GM23338 (cell line): ENCODE results near the gene CDH8. TPM values are rescaled to one million over a fixed set of nuclear protein-coding genes. Genes with fewer than 3 reads are reported as not detected.

ENCODE experiments used
- ATAC-seq: fragments of 200-7000 bp; cut with Tn5 transposase; 3 replicates; pipeline ENCODE4 v1.9.1; 2020
- DNase-seq: peaks from one replicate; pipeline ENCODE4 v3.0.0-alpha.2; 2015; ENCODE audit warnings: low spot score
- H2AFZ ChIP-seq: fragments of 200-600 bp; sonication (generic); 2 replicates; pipeline ENCODE4 v1.8.0; 2016; ENCODE audit warnings: antibody characterized with exemption, mild to moderate bottlenecking, moderate library complexity
- H3F3A ChIP-seq: fragments of 200-600 bp; sonication (generic); replicated peaks from 2 replicates; pipeline ENCODE4 v1.8.0; 2017; ENCODE audit warnings: antibody characterized with exemption, mixed run types, low read depth
- H3K27ac ChIP-seq: fragments of 200-600 bp; sonication (generic); 2 replicates; pipeline ENCODE4 v1.6.1; 2016; ENCODE audit warnings: low read depth
- H3K27me3 ChIP-seq: fragments of 200-600 bp; sonication (generic); 2 replicates; pipeline ENCODE4 v1.8.0; 2016; ENCODE audit warnings: mild to moderate bottlenecking, mixed run types, moderate library complexity; ENCODE audit not compliant: insufficient read depth
- H3K36me3 ChIP-seq: fragments of 200-600 bp; sonication (generic); 2 replicates; pipeline ENCODE4 v1.8.0; 2016; ENCODE audit warnings: mild to moderate bottlenecking; ENCODE audit not compliant: insufficient read depth
- H3K4me1 ChIP-seq: fragments of 200-600 bp; sonication (generic); 2 replicates; pipeline ENCODE4 v1.8.0; 2016; ENCODE audit warnings: mild to moderate bottlenecking, moderate library complexity; ENCODE audit not compliant: insufficient read depth
- H3K4me2 ChIP-seq: fragments of 200-600 bp; sonication (generic); 2 replicates; pipeline ENCODE4 v1.7.1; 2017; ENCODE audit warnings: mixed run types
- H3K4me3 ChIP-seq: fragments of 200-600 bp; sonication (generic); 2 replicates; pipeline ENCODE4 v1.6.1; 2016; ENCODE audit warnings: mixed run types
- H3K79me2 ChIP-seq: fragments of 200-600 bp; sonication (generic); replicated peaks from 2 replicates; pipeline ENCODE4 v1.8.0; 2017; ENCODE audit warnings: mild to moderate bottlenecking; ENCODE audit not compliant: insufficient read depth
- H3K9me2 ChIP-seq: fragments of 200-600 bp; sonication (generic); 2 replicates; pipeline ENCODE4 v1.8.0; 2017; ENCODE audit not compliant: insufficient read depth
- H4K20me1 ChIP-seq: fragments of 200-600 bp; sonication (generic); replicated peaks from 2 replicates; pipeline ENCODE4 v1.8.0; 2017; ENCODE audit warnings: mild to moderate bottlenecking; ENCODE audit not compliant: insufficient read depth
- H3K27ac Mint-ChIP-seq: 2 replicates; pipeline ENCODE4 v1.8.0; 2020; ENCODE audit warnings: inconsistent platforms, mild to moderate bottlenecking, moderate library complexity, mixed read lengths
- H3K27me3 Mint-ChIP-seq: 3 replicates; pipeline ENCODE4 v1.8.0; 2022; ENCODE audit warnings: low read depth, mild to moderate bottlenecking, moderate library complexity, mixed read lengths, inconsistent platforms; ENCODE audit not compliant: insufficient read depth, poor library complexity
- H3K36me3 Mint-ChIP-seq: 3 replicates; pipeline ENCODE4 v1.8.0; 2021; ENCODE audit warnings: low read depth, mild to moderate bottlenecking, inconsistent platforms, moderate library complexity, mixed read lengths
- H3K4me1 Mint-ChIP-seq: 3 replicates; pipeline ENCODE4 v1.8.0; 2020; ENCODE audit warnings: mild to moderate bottlenecking, inconsistent platforms, mixed read lengths
- H3K4me3 Mint-ChIP-seq: 3 replicates; pipeline ENCODE4 v1.8.0; 2021; ENCODE audit warnings: moderate library complexity, mild to moderate bottlenecking, inconsistent platforms, mixed read lengths
- H3K9me3 Mint-ChIP-seq: 3 replicates; pipeline ENCODE4 v1.8.0; 2020; ENCODE audit warnings: moderate library complexity, mild to moderate bottlenecking, inconsistent platforms, mixed read lengths
- CTCF ChIP-seq, 2 experiments: fragments of 200-600 bp in 1 of 2; sonication (generic) in 1 of 2; conservative IDR thresholded peaks; 2 replicates each; pipeline versions ENCODE4 v1.5.1 to v1.6.1; 2016 to 2017; ENCODE audit warnings: antibody characterized with exemption in 2 of 2, low read depth in 2 of 2, mild to moderate bottlenecking in 2 of 2, moderate library complexity in 1 of 2
- ETS1 ChIP-seq: IDR thresholded peaks from 2 replicates; pipeline ENCODE4 v1.6.1; 2016; ENCODE audit warnings: antibody characterized with exemption
- EZH2 ChIP-seq: fragments of 200-600 bp; sonication (generic); IDR thresholded peaks from one replicate; pipeline ENCODE4 v1.8.0; 2017; ENCODE audit warnings: antibody characterized with exemption, mild to moderate bottlenecking, low read depth; ENCODE audit not compliant: unreplicated experiment
- JUNB ChIP-seq: IDR thresholded peaks from one replicate; pipeline ENCODE4 v1.6.1; 2016; ENCODE audit warnings: antibody characterized with exemption; ENCODE audit not compliant: unreplicated experiment
- NANOG ChIP-seq: IDR thresholded peaks from 2 replicates; pipeline ENCODE4 v1.6.1; 2016; ENCODE audit warnings: antibody characterized with exemption, borderline replicate concordance
- REST ChIP-seq: IDR thresholded peaks from one replicate; pipeline ENCODE4 v1.6.1; 2018; ENCODE audit warnings: antibody characterized with exemption; ENCODE audit not compliant: unreplicated experiment
- ZNF114 ChIP-seq: fragments of 250-450 bp; sonication (Bioruptor Pico); IDR thresholded peaks from 2 replicates; pipeline ENCODE4 v1.5.0; 2020; ENCODE audit warnings: mild to moderate bottlenecking, moderate library complexity
- polyA plus RNA-seq: library from polyadenylated mRNA; unstranded; fragments of >200 nt; fragmentation: Nextera tagmentation; extraction: Ambion mirVana; gene quantifications from 2 replicates; pipeline ENCODE4 v1.2.1, GENCODE V29; 2016
- total RNA-seq: library from RNA; depleted of rRNA; stranded (reverse); fragments of >200 nt; shearing (Covaris generic); gene quantifications from 2 replicates; pipeline ENCODE4 v1.2.3, GENCODE V29; 2014

Gene CDH8
- total and polyA plus RNA-seq, 2 experiments from 2014 or later = 10.2 to 11.7 TPM

- TF ChIP-seq CTCF (conservative IDR thresholded peaks at IDR 0.05; ENCODE audit: low read depth in 2 of 2) (no peak), ETS1 (no peak)
Observed at GRCh38 chr16:61831351-61831917, 204.8 kb downstream of the CDH8 start (continued).

- no peaks in the 10 kb centered on the region for H3K36me3 ChIP-seq
- no peaks in the 10 kb centered on the region for H3K4me1 ChIP-seq
- H3F3A ChIP-seq = no peaks in the 10 kb centered on the region
- ATAC-seq = no peak
- no peaks in the 10 kb centered on the region for H4K20me1 ChIP-seq
- H3K9me2 ChIP-seq = no peaks in the 10 kb centered on the region; the same call in 1 of the 2 replicates
- DNase-seq = no peak
- H3K79me2 ChIP-seq = no peaks in the 10 kb centered on the region
- H3K4me3 ChIP-seq = no peak overlapping the region
- Mint-ChIP-seq H3K4me3 (no peak overlapping the region), H3K36me3 (no peaks in the 10 kb centered on the region), H3K27ac (no peak overlapping the region), H3K27me3 (no peaks in the 10 kb centered on the region), H3K9me3 (no peaks in the 10 kb centered on the region), H3K4me1 (peaks cover 5% of the 10 kb centered on the region; the same call in 2 of the 3 replicates)
- no peak overlapping the region for H3K27ac ChIP-seq
- H2AFZ ChIP-seq = no peak overlapping the region
- H3K27me3 ChIP-seq = no peaks in the 10 kb centered on the region
- no peak overlapping the region for H3K4me2 ChIP-seq
- TF ChIP-seq ETS1 (no peak), EZH2 (no peak), JUNB (no peak), ZNF114 (CRISPR knock-in tag) (no peak), REST (no peak), NANOG (no peak), CTCF (conservative IDR thresholded peaks at IDR 0.05; ENCODE audit: low read depth in 2 of 2) (no peak)
Observed at GRCh38 chr16:61829631-61830030, 206.6 kb downstream of the CDH8 start.
